Body of pancreas (tissue), 4 donors: ENCODE results near the gene WDR82.

Source experiments
- CTCF ChIP-seq, 7 experiments: fragments of 450-650 bp in 4 of 7; fragments of 200-600 bp in 3 of 7; sonication (generic) in 3 of 7; IDR thresholded peaks; one replicate each; pipeline ENCODE4 v1.5.1; 2016 to 2019; ENCODE audit warnings: antibody characterized with exemption in 7 of 7
- POLR2A ChIP-seq, 3 donors: fragments of 450-650 bp; IDR thresholded peaks; one replicate each; pipeline ENCODE4 v1.6.1; 2016; ENCODE audit warnings: antibody characterized with exemption in 3 of 3, mild to moderate bottlenecking in 2 of 3

DNA sequence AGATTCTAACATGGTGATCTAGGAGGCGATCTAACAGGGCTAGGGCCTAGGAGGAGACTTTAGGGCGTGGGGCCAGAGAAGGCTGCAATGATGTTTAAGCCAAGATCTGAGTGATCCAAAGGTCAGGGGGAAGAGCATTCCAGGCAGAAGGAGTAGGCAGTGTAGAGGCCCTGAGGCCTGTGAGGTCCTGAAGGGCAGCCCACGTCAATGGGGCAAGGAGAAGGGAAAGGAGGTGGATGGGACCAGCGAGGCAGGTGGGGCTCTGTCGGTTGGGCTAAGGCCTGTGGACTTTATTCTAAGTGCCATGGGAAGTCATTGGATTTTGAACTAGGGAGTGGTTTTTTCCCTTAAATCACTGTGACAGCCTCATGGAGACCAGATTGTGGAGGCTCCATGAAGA lies 27.5 kb upstream of the WDR82 start:
- TF ChIP-seq CTCF (IDR thresholded peaks at IDR 0.05): no peak
- no peak for TF ChIP-seq POLR2A (IDR thresholded peaks at IDR 0.05)
